Measurements from ENCODE around the gene SYNDIG1L.

The SYNDIG1L gene

DNA sequence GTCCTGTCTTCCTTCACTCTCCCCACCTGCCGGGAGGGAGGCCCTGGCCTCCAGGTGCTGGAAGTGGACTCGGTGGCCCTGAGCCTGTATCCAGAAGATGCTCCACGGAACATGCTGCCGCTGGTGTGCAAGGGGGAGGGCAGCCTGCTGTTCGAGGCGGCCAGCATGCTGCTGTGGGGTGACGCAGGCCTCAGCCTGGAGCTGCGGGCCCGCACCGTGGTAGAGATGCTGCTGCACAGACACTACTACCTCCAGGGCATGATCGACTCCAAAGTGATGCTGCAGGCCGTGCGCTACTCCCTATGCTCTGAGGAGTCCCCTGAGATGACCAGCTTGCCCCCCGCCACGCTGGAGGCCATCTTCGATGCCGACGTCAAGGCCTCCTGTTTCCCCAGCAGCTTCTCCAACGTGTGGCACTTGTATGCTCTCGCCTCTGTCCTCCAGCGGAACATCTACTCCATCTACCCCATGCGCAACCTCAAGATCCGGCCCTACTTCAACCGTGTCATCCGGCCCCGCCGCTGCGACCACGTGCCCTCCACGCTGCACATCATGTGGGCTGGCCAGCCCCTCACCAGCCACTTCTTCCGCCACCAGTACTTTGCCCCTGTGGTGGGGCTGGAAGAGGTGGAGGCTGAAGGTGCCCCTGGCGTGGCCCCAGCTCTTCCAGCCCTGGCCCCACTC is 69.0 kb downstream of the SYNDIG1L start:
- no peak for DNase-seq
